WTC11 (cell line): ENCODE data around the gene LYZL4. TPM values are rescaled to one million over a fixed set of nuclear protein-coding genes. Genes with fewer than 3 reads are reported as not detected.

ENCODE experiments used
- ATAC-seq: fragments of 200-7000 bp; cut with Tn5 transposase; 2 replicates; pipeline ENCODE4 v1.10.0; 2021; ENCODE audit warnings: mild to moderate bottlenecking, moderate library complexity
- CTCF ChIA-PET: fragments of 300-600 bp; sonication (Branson Sonifier 250); formaldehyde crosslinking; loops from one replicate; lab custom pipeline; 2021; ENCODE audit warnings: antibody characterized with exemption; lab: Charles Lee
- POLR2A ChIA-PET: fragments of 350-600 bp; sonication (Branson Sonifier 250); formaldehyde crosslinking; loops from one replicate; lab custom pipeline; 2021; ENCODE audit warnings: antibody characterized with exemption; lab: Charles Lee
- DNase-seq: peaks from one replicate; pipeline ENCODE4 v3.0.0; 2021; ENCODE audit warnings: low spot score
- H3K27ac Mint-ChIP-seq: 2 replicates; pipeline ENCODE4 v1.8.0; 2021; ENCODE audit warnings: mixed read lengths
- H3K27me3 Mint-ChIP-seq: 2 replicates; pipeline ENCODE4 v1.8.0; 2021; ENCODE audit warnings: low read depth, mild to moderate bottlenecking, moderate library complexity, mixed read lengths
- H3K36me3 Mint-ChIP-seq: 2 replicates; pipeline ENCODE4 v1.8.0; 2021; ENCODE audit warnings: mixed read lengths
- H3K4me1 Mint-ChIP-seq: 2 replicates; pipeline ENCODE4 v1.8.0; 2022; ENCODE audit warnings: mixed read lengths
- H3K4me3 Mint-ChIP-seq: 2 replicates; pipeline ENCODE4 v1.8.0; 2021; ENCODE audit warnings: mild to moderate bottlenecking, moderate library complexity, mixed read lengths
- H3K9me3 Mint-ChIP-seq: 2 replicates; pipeline ENCODE4 v1.8.0; 2021; ENCODE audit warnings: mixed read lengths
- AFF4 ChIP-seq: sonication (generic); formaldehyde crosslinking; IDR thresholded peaks from 2 replicates; pipeline ENCODE4 v1.8.1; 2023; ENCODE audit warnings: mild to moderate bottlenecking, missing genetic modification reagents, borderline replicate concordance
- ATF2 ChIP-seq: sonication (generic); formaldehyde crosslinking; IDR thresholded peaks from 2 replicates; pipeline ENCODE4 v1.8.1; 2022; ENCODE audit warnings: low read depth, missing genetic modification reagents, borderline replicate concordance
- CDX4 ChIP-seq: fragments of 250-450 bp; sonication (Bioruptor Pico); IDR thresholded peaks from 2 replicates; pipeline ENCODE4 v1.9.0; 2021; ENCODE audit warnings: moderate library complexity, mild to moderate bottlenecking, inconsistent platforms, borderline replicate concordance
- E2F1 ChIP-seq: sonication (generic); formaldehyde crosslinking; IDR thresholded peaks from 2 replicates; pipeline ENCODE4 v1.8.0; 2022; ENCODE audit warnings: mild to moderate bottlenecking, missing genetic modification reagents
- E2F5 ChIP-seq: sonication (generic); formaldehyde crosslinking; IDR thresholded peaks from 2 replicates; pipeline ENCODE4 v1.8.1; 2022; ENCODE audit warnings: mild to moderate bottlenecking, moderate library complexity, missing genetic modification reagents
- ESRRA ChIP-seq: sonication (generic); formaldehyde crosslinking; IDR thresholded peaks from 2 replicates; pipeline ENCODE4 v1.8.1; 2022; ENCODE audit warnings: mild to moderate bottlenecking, missing genetic modification reagents, borderline replicate concordance
- ETV6 ChIP-seq: sonication (generic); formaldehyde crosslinking; IDR thresholded peaks from 2 replicates; pipeline ENCODE4 v1.8.1; 2022; ENCODE audit warnings: mild to moderate bottlenecking, missing genetic modification reagents
- FOXK1 ChIP-seq: sonication (generic); formaldehyde crosslinking; IDR thresholded peaks from 2 replicates; pipeline ENCODE4 v1.8.0; 2022; ENCODE audit warnings: mild to moderate bottlenecking, moderate library complexity, missing genetic modification reagents
- FOXP1 ChIP-seq: sonication (generic); formaldehyde crosslinking; IDR thresholded peaks from 2 replicates; pipeline ENCODE4 v1.8.0; 2022; ENCODE audit warnings: missing genetic modification reagents, mild to moderate bottlenecking, moderate library complexity, borderline replicate concordance
- HMGXB4 ChIP-seq: sonication (generic); formaldehyde crosslinking; IDR thresholded peaks from 2 replicates; pipeline ENCODE4 v1.8.1; 2023; ENCODE audit warnings: mild to moderate bottlenecking, moderate library complexity, missing genetic modification reagents
- MAX ChIP-seq: sonication (generic); formaldehyde crosslinking; IDR thresholded peaks from 2 replicates; pipeline ENCODE4 v1.8.0; 2022; ENCODE audit warnings: mild to moderate bottlenecking, missing genetic modification reagents
- NFATC4 ChIP-seq: fragments of 250-450 bp; sonication (Bioruptor Pico); IDR thresholded peaks from 2 replicates; pipeline ENCODE4 v1.9.0; 2021; ENCODE audit warnings: mild to moderate bottlenecking
- NR3C1 ChIP-seq: sonication (generic); formaldehyde crosslinking; conservative IDR thresholded peaks from 2 replicates; pipeline ENCODE4 v1.8.1; 2023; ENCODE audit warnings: low read depth, mild to moderate bottlenecking, missing genetic modification reagents
- SMAD4 ChIP-seq: sonication (generic); formaldehyde crosslinking; IDR thresholded peaks from 2 replicates; pipeline ENCODE4 v1.8.0; 2022; ENCODE audit warnings: mild to moderate bottlenecking, missing genetic modification reagents
- SP1 ChIP-seq: sonication (generic); formaldehyde crosslinking; conservative IDR thresholded peaks from 2 replicates; pipeline ENCODE4 v1.8.1; 2022; ENCODE audit warnings: missing genetic modification reagents
- ZNF138 ChIP-seq: sonication (generic); formaldehyde crosslinking; conservative IDR thresholded peaks from 2 replicates; pipeline ENCODE4 v1.8.1; 2022; ENCODE audit warnings: mild to moderate bottlenecking, moderate library complexity, missing genetic modification reagents
- ZNF219 ChIP-seq: sonication (generic); formaldehyde crosslinking; IDR thresholded peaks from 2 replicates; pipeline ENCODE4 v1.8.0; 2023; ENCODE audit warnings: missing genetic modification reagents, mild to moderate bottlenecking, borderline replicate concordance
- ZNF263 ChIP-seq: sonication (generic); formaldehyde crosslinking; IDR thresholded peaks from 2 replicates; pipeline ENCODE4 v1.8.1; 2022; ENCODE audit warnings: low read depth, mild to moderate bottlenecking, moderate library complexity, missing genetic modification reagents
- ZNF317 ChIP-seq: sonication (generic); formaldehyde crosslinking; IDR thresholded peaks from 2 replicates; pipeline ENCODE4 v1.8.1; 2023; ENCODE audit warnings: low read depth, mild to moderate bottlenecking, moderate library complexity, missing genetic modification reagents, borderline replicate concordance
- ZNF423 ChIP-seq: fragments of 250-450 bp; sonication (Bioruptor Pico); IDR thresholded peaks from 2 replicates; pipeline ENCODE4 v2.1.2; 2022; ENCODE audit warnings: mild to moderate bottlenecking, moderate library complexity
- ZNF425 ChIP-seq: fragments of 250-450 bp; sonication (Bioruptor Pico); conservative IDR thresholded peaks from 2 replicates; pipeline ENCODE4 v1.9.0; 2021; ENCODE audit warnings: mild to moderate bottlenecking
- total RNA-seq: library from RNA; stranded (reverse); gene quantifications from 3 replicates; pipeline ENCODE4 v1.2.3, GENCODE V29; 2021

Gene LYZL4
- total RNA-seq, 1 experiment from 2014 or later, result not detected

- Mint-ChIP-seq H3K9me3 (peaks cover 8% of the 10 kb centered on the region; the same call in 1 of the 2 replicates), H3K4me3 (no peak overlapping the region), H3K36me3 (no peaks in the 10 kb centered on the region), H3K4me1 (no peaks in the 10 kb centered on the region), H3K27me3 (no peaks in the 10 kb centered on the region; the same call in 1 of the 2 replicates), H3K27ac (no peak overlapping the region)
- POLR2A ChIA-PET, result no interaction called here
- CTCF ChIA-PET, result no interaction called here
- DNase-seq (no peak), ATAC-seq (no peak)
- TF ChIP-seq SMAD4 (CRISPR knock-in tag) (no peak), NR3C1 (CRISPR knock-in tag) (no peak), ZNF263 (CRISPR knock-in tag) (no peak), FOXK1 (no peak), ZNF423 (CRISPR knock-in tag) (no peak), ZNF138 (no peak), E2F5 (no peak), FOXP1 (no peak), SP1 (no peak)
Measured at GRCh38 chr3:42351207-42351606, 59.2 kb downstream of the LYZL4 start.

GRCh38 chr3:42349765-42350594, 60.4 kb downstream of the LYZL4 start:
- H3K9me3 Mint-ChIP-seq, result peaks cover 8% of the 10 kb centered on the region; the same call in 1 of the 2 replicates
- H3K4me1 Mint-ChIP-seq, result no peaks in the 10 kb centered on the region
- H3K4me3 Mint-ChIP-seq, result no peak overlapping the region
- no peaks in the 10 kb centered on the region for H3K36me3 Mint-ChIP-seq
- no peak overlapping the region for H3K27ac Mint-ChIP-seq
- H3K27me3 Mint-ChIP-seq, result no peaks in the 10 kb centered on the region; the same call in 1 of the 2 replicates
- DNase-seq (no peak), ATAC-seq (no peak)
- CTCF ChIA-PET, result no interaction called here
- POLR2A ChIA-PET, result no interaction called here
- TF ChIP-seq ZNF317 (CRISPR knock-in tag) (no peak), ATF2 (CRISPR knock-in tag) (no peak), AFF4 (CRISPR knock-in tag) (no peak), ZNF425 (CRISPR knock-in tag) (no peak), HMGXB4 (CRISPR knock-in tag) (no peak), NR3C1 (CRISPR knock-in tag) (no peak), SMAD4 (CRISPR knock-in tag) (no peak), ESRRA (CRISPR knock-in tag) (no peak), CDX4 (CRISPR knock-in tag) (no peak), E2F1 (CRISPR knock-in tag) (no peak), ETV6 (CRISPR knock-in tag) (no peak), NFATC4 (CRISPR knock-in tag) (no peak), ZNF219 (CRISPR knock-in tag) (no peak), ZNF138 (no peak), MAX (CRISPR knock-in tag) (no peak)
